GM12878 (cell line): ENCODE measurements around the gene RAET1E. TPM values are rescaled to one million over a fixed set of nuclear protein-coding genes. Genes with fewer than 3 reads are reported as not detected.

Experiments used
- ATAC-seq: fragments of 200-7000 bp; cut with Tn5 transposase; 3 replicates; pipeline ENCODE4 v1.9.1; 2020; ENCODE audit warnings: mild to moderate bottlenecking, moderate library complexity
- BruUV-seq: library from RNA; stranded (reverse); fragments of 400-500 nt; replicated peaks from 2 replicates; lab custom pipeline; 2021; lab: Mats Ljungman, UMichigan
- CTCF ChIA-PET: fragments of 300-600 bp; sonication (Branson Sonifier 250); formaldehyde crosslinking; extraction: SDS; loops from one replicate; lab custom pipeline; 2021; ENCODE audit warnings: inconsistent platforms; lab: Yijun Ruan, JAX
- POLR2A ChIA-PET: fragments of 350-600 bp; formaldehyde crosslinking; extraction: SDS; loops from one replicate; lab custom pipeline; 2021; ENCODE audit warnings: inconsistent platforms; lab: Charles Lee
- RAD21 ChIA-PET: fragments of 300-600 bp; sonication (Branson Sonifier 250); formaldehyde crosslinking; loops from one replicate; lab custom pipeline; 2023; ENCODE audit warnings: antibody characterized with exemption; ENCODE audit not compliant: unreplicated experiment; lab: Charles Lee
- SMC1A ChIA-PET: fragments of 300-600 bp; sonication (Branson Sonifier 250); formaldehyde crosslinking; loops from one replicate; lab custom pipeline; 2023; ENCODE audit not compliant: unreplicated experiment, uncharacterized antibody; lab: Charles Lee
- DNase-seq: peaks from one replicate; pipeline ENCODE4 v3.0.0-alpha.2; 2011; ENCODE audit warnings: low read depth, low spot score
- FAIRE-seq: peaks from 3 replicates; lab custom pipeline; 2011; peaks lifted over from hg19 to GRCh38; lab: Jason Lieb, UNC
- H2AFZ ChIP-seq: 2 replicates; pipeline ENCODE4 v1.6.0; 2011; ENCODE audit warnings: low read depth, low read length, control low read depth; ENCODE audit not compliant: control insufficient read depth
- H3K27ac ChIP-seq: 2 replicates; pipeline ENCODE4 v1.5.1; 2011; ENCODE audit warnings: control low read depth; ENCODE audit not compliant: control insufficient read depth, insufficient read depth
- H3K27me3 ChIP-seq, 2 experiments: replicated peaks in 1 of 2; 2 replicates each; pipeline versions ENCODE4 v1.6.0 to v1.6.1; 2011; ENCODE audit warnings: low read length in 1 of 2; ENCODE audit not compliant: control insufficient read depth in 2 of 2, insufficient read depth in 2 of 2
- H3K36me3 ChIP-seq, 2 experiments: 2 replicates each; pipeline ENCODE4 v1.5.1; 2011; ENCODE audit warnings: low read length in 1 of 2; ENCODE audit not compliant: control insufficient read depth in 2 of 2, insufficient read depth in 2 of 2
- H3K4me1 ChIP-seq: 2 replicates; pipeline ENCODE4 v1.6.1; 2011; ENCODE audit warnings: mild to moderate bottlenecking, low read length, moderate library complexity, mixed read lengths; ENCODE audit not compliant: control insufficient read depth, insufficient read depth
- H3K4me2 ChIP-seq: 2 replicates; pipeline ENCODE4 v1.6.0; 2011; ENCODE audit warnings: control low read depth; ENCODE audit not compliant: control insufficient read depth, insufficient read depth
- H3K4me3 ChIP-seq: fragments of 200-600 bp; sonication (generic); 2 replicates; pipeline ENCODE4 v1.5.1; 2016
- H3K79me2 ChIP-seq: 2 replicates; pipeline ENCODE4 v1.6.0; 2011; ENCODE audit warnings: low read length; ENCODE audit not compliant: control insufficient read depth, insufficient read depth
- H3K9ac ChIP-seq: 2 replicates; pipeline ENCODE4 v1.8.0; 2011; ENCODE audit warnings: low read length, control low read depth, mixed read lengths; ENCODE audit not compliant: control insufficient read depth, insufficient read depth
- H3K9me3 ChIP-seq: replicated peaks from 3 replicates; pipeline ENCODE4 v1.5.1; 2011; ENCODE audit warnings: mild to moderate bottlenecking, low read length; ENCODE audit not compliant: control insufficient read depth, insufficient read depth
- H4K20me1 ChIP-seq: 2 replicates; pipeline ENCODE4 v1.6.0; 2011; ENCODE audit not compliant: control insufficient read depth, insufficient read depth
- CBX5 ChIP-seq: sonication (generic); IDR thresholded peaks from 2 replicates; pipeline ENCODE4 v1.6.1; 2016; ENCODE audit warnings: low read depth, moderate library complexity, mild to moderate bottlenecking, inconsistent platforms
- CHD4 ChIP-seq: fragments of 200-600 bp; sonication (generic); IDR thresholded peaks from 2 replicates; pipeline ENCODE4 v1.6.1; 2016; ENCODE audit warnings: mild to moderate bottlenecking
- JUNB ChIP-seq: IDR thresholded peaks from 2 replicates; pipeline ENCODE4 v1.6.1; 2016; ENCODE audit warnings: antibody characterized with exemption, mild to moderate bottlenecking
- MXI1 ChIP-seq: fragments of 150-350 bp; IDR thresholded peaks from 2 replicates; pipeline ENCODE4 v1.6.1; 2011; ENCODE audit warnings: low read depth, mild to moderate bottlenecking, inconsistent platforms, low read length, improper control_type of control experiment
- MYB ChIP-seq: fragments of 150-350 bp; IDR thresholded peaks from 2 replicates; pipeline ENCODE4 v1.6.1; 2014; ENCODE audit warnings: mild to moderate bottlenecking, low read depth, low read length, borderline replicate concordance
- PKNOX1 ChIP-seq: fragments of 450-650 bp; IDR thresholded peaks from 2 replicates; pipeline ENCODE4 v1.6.1; 2016; ENCODE audit warnings: mild to moderate bottlenecking
- RAD51 ChIP-seq: fragments of 450-650 bp; IDR thresholded peaks from 2 replicates; pipeline ENCODE4 v1.6.1; 2016; ENCODE audit warnings: moderate library complexity, mild to moderate bottlenecking, inconsistent platforms
- TCF7 ChIP-seq: IDR thresholded peaks from 2 replicates; pipeline ENCODE4 v1.6.1; 2014; ENCODE audit warnings: antibody characterized with exemption, borderline replicate concordance
- WGBS: methylation state at CpG from one replicate; pipeline ENCODE4 v1.1.6; 2016; ENCODE audit warnings: low lambda C conversion rate; ENCODE audit not compliant: insufficient replicate concordance, insufficient coverage; ENCODE audit errors: missing lambda C conversion rate; 5-methylcytosine and 5-hydroxymethylcytosine counted together
- in situ Hi-C: fragments of 300-500 bp; cut with MboI; formaldehyde crosslinking; loops from 9 replicates; pipeline ENCODE4 v1.14.3; 2018; ENCODE audit warnings: mixed read lengths
- intact Hi-C: fragments of 100-400 bp; cut with micrococcal nuclease; formaldehyde crosslinking; loops from one replicate; pipeline ENCODE4 v1.14.2; 2022; ENCODE audit not compliant: unreplicated experiment
- polyA plus RNA-seq, 11 experiments: library from polyadenylated mRNA; depleted of rRNA in 4 of 11; unstranded in 6 of 11; stranded (reverse) in 5 of 11; fragments of >200 nt; fragmentation: Nextera tagmentation in 4 of 11; fragmentation: Illumina TruSeq in 1 of 11; extraction: Ambion mirVana in 4 of 11; extraction: Trizol in 1 of 11; gene quantifications; 1 replicate in 1 of 11; 2 replicates in 10 of 11; pipeline versions ENCODE4 v1.2.1 to v1.2.3, GENCODE V29; 2011 to 2016; ENCODE audit warnings: inconsistent platforms in 2 of 11, missing spikeins in 2 of 11, low read depth in 1 of 11
- total RNA-seq, 4 experiments: library from RNA; depleted of rRNA in 3 of 4; stranded (reverse); fragments of >200 nt in 3 of 4; fragmentation: Illumina TruSeq in 1 of 4; extraction: Trizol in 1 of 4; gene quantifications; 2 replicates each; pipeline versions ENCODE4 v1.2.1 to v1.2.3, GENCODE V29; 2013 to 2021
- TF ChIP-seq, protein P1 (sequence below): fragments of 450-650 bp; IDR thresholded peaks from 2 replicates; pipeline ENCODE4 v1.6.1; 2018; ENCODE audit warnings: mild to moderate bottlenecking, low read depth, moderate library complexity; ENCODE audit not compliant: partially characterized antibody

Gene RAET1E
- total and polyA plus RNA-seq, 10 of the 15 experiments (the other 5 are each of a cell fraction or from before 2014, with no cell fraction given) = not detected

DNA sequence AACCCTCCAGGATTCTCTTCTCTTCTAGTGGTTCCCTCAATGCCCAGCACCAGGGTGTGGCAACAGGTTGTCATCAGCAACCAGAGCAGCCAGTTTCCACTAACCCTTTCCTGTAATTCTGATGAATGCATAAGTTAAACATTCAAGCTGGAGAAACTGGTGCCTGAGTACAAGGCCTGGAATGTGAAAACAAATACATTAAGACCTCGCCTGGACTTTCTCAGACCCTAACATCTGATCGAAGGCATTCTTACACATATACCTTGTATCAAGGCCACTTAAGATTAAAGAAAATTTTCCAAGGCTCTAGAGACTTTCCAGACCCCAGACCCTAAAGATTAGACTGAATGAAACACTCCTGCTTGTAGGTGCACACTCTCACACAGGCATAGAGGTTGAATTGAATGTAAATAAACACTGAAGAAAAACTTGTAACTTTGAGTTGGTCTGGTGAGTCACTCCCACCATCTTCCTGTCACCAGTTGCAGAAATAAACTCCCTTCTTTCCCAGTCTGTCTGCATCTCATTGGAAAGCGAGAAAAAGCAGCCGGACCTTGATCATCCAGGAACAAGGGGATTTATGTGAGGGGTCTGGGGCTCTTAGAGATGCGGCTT is 42.8 kb downstream of the RAET1E start:
- peaks cover 7% of the 10 kb centered on the region for H3K4me1 ChIP-seq
- ChIA-PET CTCF (interaction anchor here (1.0 to 1.6 kb wide), 4 partner anchors 15 to 304 kb away, joined by 3 to 5 read pairs (median 4); no protein-coding TSS in a partner anchor), RAD21 (no interaction called here), POLR2A (no interaction called here), SMC1A (no interaction called here)
- no peaks in the 10 kb centered on the region for H4K20me1 ChIP-seq
- H3K36me3 ChIP-seq = no peaks in the 10 kb centered on the region
- no peak for TF ChIP-seq CBX5
- TF ChIP-seq JUNB = no peak
- no peak for TF ChIP-seq CHD4
- TF ChIP-seq, protein P1, sequence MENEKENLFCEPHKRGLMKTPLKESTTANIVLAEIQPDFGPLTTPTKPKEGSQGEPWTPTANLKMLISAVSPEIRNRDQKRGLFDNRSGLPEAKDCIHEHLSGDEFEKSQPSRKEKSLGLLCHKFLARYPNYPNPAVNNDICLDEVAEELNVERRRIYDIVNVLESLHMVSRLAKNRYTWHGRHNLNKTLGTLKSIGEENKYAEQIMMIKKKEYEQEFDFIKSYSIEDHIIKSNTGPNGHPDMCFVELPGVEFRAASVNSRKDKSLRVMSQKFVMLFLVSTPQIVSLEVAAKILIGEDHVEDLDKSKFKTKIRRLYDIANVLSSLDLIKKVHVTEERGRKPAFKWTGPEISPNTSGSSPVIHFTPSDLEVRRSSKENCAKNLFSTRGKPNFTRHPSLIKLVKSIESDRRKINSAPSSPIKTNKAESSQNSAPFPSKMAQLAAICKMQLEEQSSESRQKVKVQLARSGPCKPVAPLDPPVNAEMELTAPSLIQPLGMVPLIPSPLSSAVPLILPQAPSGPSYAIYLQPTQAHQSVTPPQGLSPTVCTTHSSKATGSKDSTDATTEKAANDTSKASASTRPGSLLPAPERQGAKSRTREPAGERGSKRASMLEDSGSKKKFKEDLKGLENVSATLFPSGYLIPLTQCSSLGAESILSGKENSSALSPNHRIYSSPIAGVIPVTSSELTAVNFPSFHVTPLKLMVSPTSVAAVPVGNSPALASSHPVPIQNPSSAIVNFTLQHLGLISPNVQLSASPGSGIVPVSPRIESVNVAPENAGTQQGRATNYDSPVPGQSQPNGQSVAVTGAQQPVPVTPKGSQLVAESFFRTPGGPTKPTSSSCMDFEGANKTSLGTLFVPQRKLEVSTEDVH = no peak
- no peak for TF ChIP-seq MXI1
- TF ChIP-seq PKNOX1 = no peak
- TF ChIP-seq RAD51 = no peak
- TF ChIP-seq TCF7 = no peak
- no peak for TF ChIP-seq MYB
- BruUV-seq = no TSS peak
- H3K27me3 ChIP-seq = peaks cover 0 to under 1% of the 10 kb centered on the region in 2 experiments; a peak in 3 of 4 replicates
- DNase-seq (no peak), FAIRE-seq (no peak), ATAC-seq (no peak)
- H2AFZ ChIP-seq = no peak overlapping the region
- in situ Hi-C loops (no loop called here), intact Hi-C loops (no loop called here)
- H3K4me3 ChIP-seq = no peak overlapping the region
- H3K9ac ChIP-seq = no peak overlapping the region
- WGBS = 41% methylated on average over 5 of the region's 5 CpGs
- H3K9me3 ChIP-seq = no peaks in the 10 kb centered on the region
- no peak overlapping the region for H3K4me2 ChIP-seq
- no peaks in the 10 kb centered on the region for H3K79me2 ChIP-seq
- H3K27ac ChIP-seq = no peak overlapping the region
